HEK293 (cell line): ENCODE measurements around the gene GNB3.

ENCODE experiments used
- ELK4 ChIP-seq: IDR thresholded peaks from 2 replicates; pipeline ENCODE4 v1.6.1; 2011; ENCODE audit warnings: mild to moderate bottlenecking, low read depth, low read length, borderline replicate concordance
- GLIS1 ChIP-seq: fragments of 450-650 bp; formaldehyde crosslinking; IDR thresholded peaks from 2 replicates; pipeline ENCODE4 v1.5.1; 2016; ENCODE audit warnings: missing biosample characterization, missing genetic modification characterization
- HIC1 ChIP-seq: fragments of 450-650 bp; formaldehyde crosslinking; IDR thresholded peaks from 2 replicates; pipeline ENCODE4 v1.5.1; 2016; ENCODE audit warnings: missing biosample characterization, missing genetic modification characterization
- HOXC10 ChIP-seq: sonication (generic); formaldehyde crosslinking; IDR thresholded peaks from 2 replicates; pipeline ENCODE4 v1.8.1; 2023; ENCODE audit warnings: mild to moderate bottlenecking, missing genetic modification reagents
- INSM2 ChIP-seq: fragments of 450-650 bp; formaldehyde crosslinking; IDR thresholded peaks from 2 replicates; pipeline ENCODE4 v1.5.1; 2016; ENCODE audit warnings: missing biosample characterization, missing genetic modification characterization
- KLF9 ChIP-seq: fragments of 450-650 bp; formaldehyde crosslinking; IDR thresholded peaks from 2 replicates; pipeline ENCODE4 v1.5.1; 2016; ENCODE audit warnings: missing biosample characterization, missing genetic modification characterization, low read depth
- SP7 ChIP-seq: fragments of 450-650 bp; formaldehyde crosslinking; IDR thresholded peaks from 2 replicates; pipeline ENCODE4 v1.5.1; 2016; ENCODE audit warnings: missing biosample characterization, missing genetic modification characterization
- WT1 ChIP-seq: fragments of 450-650 bp; formaldehyde crosslinking; IDR thresholded peaks from 2 replicates; pipeline ENCODE4 v1.5.1; 2016; ENCODE audit warnings: missing biosample characterization, missing genetic modification characterization
- ZBTB44 ChIP-seq: fragments of 450-650 bp; IDR thresholded peaks from 2 replicates; pipeline ENCODE4 v1.5.1; 2018; ENCODE audit warnings: missing biosample characterization, mild to moderate bottlenecking, missing genetic modification characterization
- ZBTB49 ChIP-seq: fragments of 450-650 bp; formaldehyde crosslinking; IDR thresholded peaks from 2 replicates; pipeline ENCODE4 v1.5.1; 2016; ENCODE audit warnings: missing biosample characterization, missing genetic modification characterization, low read depth
- ZBTB6 ChIP-seq: fragments of 450-650 bp; formaldehyde crosslinking; IDR thresholded peaks from 2 replicates; pipeline ENCODE4 v1.5.1; 2017; ENCODE audit warnings: missing biosample characterization, missing genetic modification characterization
- ZFHX2 ChIP-seq: fragments of 450-650 bp; formaldehyde crosslinking; conservative IDR thresholded peaks from 2 replicates; pipeline ENCODE4 v1.5.1; 2016; ENCODE audit warnings: missing biosample characterization, missing genetic modification characterization
- ZNF148 ChIP-seq: fragments of 450-650 bp; formaldehyde crosslinking; IDR thresholded peaks from 2 replicates; pipeline ENCODE4 v1.5.0; 2017; ENCODE audit warnings: missing biosample characterization, missing genetic modification characterization, borderline replicate concordance
- ZNF23 ChIP-seq: fragments of 450-650 bp; formaldehyde crosslinking; IDR thresholded peaks from 2 replicates; pipeline ENCODE4 v1.5.1; 2016; ENCODE audit warnings: missing biosample characterization, missing genetic modification characterization, borderline replicate concordance
- ZNF266 ChIP-seq: fragments of 450-650 bp; formaldehyde crosslinking; IDR thresholded peaks from 2 replicates; pipeline ENCODE4 v1.5.1; 2016; ENCODE audit warnings: missing biosample characterization, missing genetic modification characterization, low read depth
- ZNF280D ChIP-seq: fragments of 450-650 bp; formaldehyde crosslinking; IDR thresholded peaks from 2 replicates; pipeline ENCODE4 v1.5.1; 2016; ENCODE audit warnings: missing biosample characterization, missing genetic modification characterization
- ZNF354C ChIP-seq: fragments of 450-650 bp; formaldehyde crosslinking; IDR thresholded peaks from 2 replicates; pipeline ENCODE4 v1.5.1; 2016; ENCODE audit warnings: missing biosample characterization, missing genetic modification characterization, low read depth, borderline replicate concordance
- ZNF394 ChIP-seq: fragments of 450-650 bp; formaldehyde crosslinking; IDR thresholded peaks from 2 replicates; pipeline ENCODE4 v1.5.1; 2016; ENCODE audit warnings: missing biosample characterization, missing genetic modification characterization, mild to moderate bottlenecking, moderate library complexity, borderline replicate concordance
- ZNF561 ChIP-seq: fragments of 450-650 bp; IDR thresholded peaks from 2 replicates; pipeline ENCODE4 v1.5.1; 2018; ENCODE audit warnings: missing biosample characterization, missing genetic modification characterization, borderline replicate concordance
- ZNF629 ChIP-seq: fragments of 450-650 bp; formaldehyde crosslinking; IDR thresholded peaks from 2 replicates; pipeline ENCODE4 v1.5.1; 2017; ENCODE audit warnings: missing biosample characterization, missing genetic modification characterization
- ZNF660 ChIP-seq: fragments of 450-650 bp; IDR thresholded peaks from 2 replicates; pipeline ENCODE4 v1.5.1; 2018; ENCODE audit warnings: missing biosample characterization, mild to moderate bottlenecking, missing genetic modification characterization

The GNB3 gene

GRCh38 chr12:6890789-6891645 lies 50.3 kb downstream of the GNB3 start (continued):
- TF ChIP-seq ZBTB6 (tag by site-specific recombination): peak; percentile 70
- 0 out of 2 replicates have a peak, but pooled peaks have one; percentile 58 for TF ChIP-seq ZNF280D (tag by site-specific recombination)
- no peak for TF ChIP-seq ELK4
- no peak for TF ChIP-seq HOXC10 (CRISPR knock-in tag)
- TF ChIP-seq ZNF629 (tag by site-specific recombination): peak; percentile 69
- peak; percentile 92 for TF ChIP-seq KLF9 (tag by site-specific recombination)
- peak; percentile 84 for TF ChIP-seq SP7 (tag by site-specific recombination)
- TF ChIP-seq ZNF561: peak; percentile 94
- TF ChIP-seq ZNF354C (tag by site-specific recombination): no peak
- no peak for TF ChIP-seq ZNF148 (tag by site-specific recombination)
- peak; percentile 11 for TF ChIP-seq ZNF394 (tag by site-specific recombination)
- TF ChIP-seq ZFHX2 (tag by site-specific recombination): peak; percentile 96
- peak; percentile 92 for TF ChIP-seq ZNF660 (tag by site-specific recombination)
- TF ChIP-seq WT1 (tag by site-specific recombination): peak; percentile 19; the same call in 1 of the 2 replicates
- TF ChIP-seq GLIS1: peak; percentile 62; the same call in 1 of the 2 replicates
- TF ChIP-seq ZBTB49 (tag by site-specific recombination): no peak
- no peak for TF ChIP-seq ZNF23
- no peak for TF ChIP-seq ZNF266
- peak; percentile 70; the same call in 1 of the 2 replicates for TF ChIP-seq ZBTB44 (tag by site-specific recombination)
- 0 out of 2 replicates have a peak, but pooled peaks have one; percentile 38 for TF ChIP-seq INSM2 (tag by site-specific recombination)
- TF ChIP-seq HIC1 (tag by site-specific recombination): peak; percentile 91
